NCI-H524 (cell line): Measurements from ENCODE around the gene COL4A4.
"Not testable (repeated sequence)": the region's sequence is repeated elsewhere in the genome, so short reads cannot be mapped to it uniquely, and the experiment has no call there.

ENCODE experiments used
- DNase-seq, 2 experiments: peaks; one replicate each; lab custom pipeline; 2025; lab: John Stamatoyannopoulos, UW

COL4A4 gene

GRCh38 chr2:227106845-227107759 is 56.9 kb downstream of the COL4A4 start:
- DNase-seq, result peak in 1 of 2 experiments; percentile 58

GRCh38 chr2:227103583-227103982 is 60.4 kb downstream of the COL4A4 start:
- no peak for DNase-seq

GRCh38 chr2:227099340-227099739 is 64.7 kb downstream of the COL4A4 start:
- DNase-seq, result no peak

- no peak for DNase-seq
Measured at GRCh38 chr2:227098162-227098515, 65.9 kb downstream of the COL4A4 start.

- DNase-seq, result no peak
Measured at GRCh38 chr2:227097495-227098161, 66.4 kb downstream of the COL4A4 start.

- peak; percentile 60 to 90 for DNase-seq
Measured at GRCh38 chr2:227095346-227095745, 68.7 kb downstream of the COL4A4 start.

- no peak for DNase-seq
Measured at GRCh38 chr2:227082286-227082685, 81.7 kb downstream of the COL4A4 start.

- no peak for DNase-seq
Measured at GRCh38 chr2:227079726-227080125, 84.3 kb downstream of the COL4A4 start.

GRCh38 chr2:227065065-227065464 is 98.9 kb downstream of the COL4A4 start:
- not testable (repeated sequence) for DNase-seq

GRCh38 chr2:227058888-227059399 is 105.1 kb downstream of the COL4A4 start:
- no peak for DNase-seq

GRCh38 chr2:227057743-227058447 is 106.1 kb downstream of the COL4A4 start:
- DNase-seq, result no peak

- no peak for DNase-seq
Measured at GRCh38 chr2:227057060-227057459, 106.9 kb downstream of the COL4A4 start.

GRCh38 chr2:227054006-227054405 is 110.0 kb downstream of the COL4A4 start:
- DNase-seq, result no peak

- DNase-seq, result no peak
Measured at GRCh38 chr2:227052879-227053278, 111.1 kb downstream of the COL4A4 start.

- DNase-seq, result no peak
Measured at GRCh38 chr2:227043981-227044380, 120.0 kb downstream of the COL4A4 start.

- DNase-seq, result peak in 1 of 2 experiments; percentile 45
Measured at GRCh38 chr2:227038550-227039189, 125.3 kb downstream of the COL4A4 start.

- no peak for DNase-seq
Measured at GRCh38 chr2:227036527-227036926, 127.5 kb downstream of the COL4A4 start.

- no peak for DNase-seq
Measured at GRCh38 chr2:227035711-227036367, 128.2 kb downstream of the COL4A4 start.

GRCh38 chr2:227033471-227034148 is 130.4 kb downstream of the COL4A4 start:
- peak in 1 of 2 experiments; percentile 17 for DNase-seq

- no peak for DNase-seq
Measured at GRCh38 chr2:227031379-227031778, 132.6 kb downstream of the COL4A4 start.

- DNase-seq, result no peak
Measured at GRCh38 chr2:227030789-227031188, 133.2 kb downstream of the COL4A4 start.
